Nephron progenitor cell (in vitro differentiated cells): ENCODE results near the gene NEK7.

Source experiments
- DNase-seq: peaks from one replicate; pipeline ENCODE4 v3.0.0; 2021
- H3K27ac Mint-ChIP-seq: 2 replicates; pipeline ENCODE4 v1.8.0; 2021; ENCODE audit warnings: mild to moderate bottlenecking, moderate library complexity, mixed read lengths
- H3K27me3 Mint-ChIP-seq: 2 replicates; pipeline ENCODE4 v1.8.0; 2021; ENCODE audit warnings: mild to moderate bottlenecking, low read depth, mixed read lengths; ENCODE audit not compliant: poor library complexity
- H3K36me3 Mint-ChIP-seq: 2 replicates; pipeline ENCODE4 v1.8.0; 2021; ENCODE audit warnings: low read depth, mixed read lengths
- H3K4me1 Mint-ChIP-seq: 2 replicates; pipeline ENCODE4 v1.8.0; 2021; ENCODE audit warnings: mixed read lengths
- H3K4me3 Mint-ChIP-seq: 2 replicates; pipeline ENCODE4 v1.8.0; 2021; ENCODE audit warnings: mild to moderate bottlenecking, moderate library complexity, mixed read lengths
- H3K9me3 Mint-ChIP-seq: 2 replicates; pipeline ENCODE4 v1.8.0; 2021; ENCODE audit warnings: mild to moderate bottlenecking, moderate library complexity, mixed read lengths
- CTCF ChIP-seq: fragments of 200-600 bp; sonication (generic); IDR thresholded peaks from 2 replicates; pipeline ENCODE4 v1.5.0; 2021; ENCODE audit warnings: antibody characterized with exemption

NEK7 gene

GRCh38 chr1:198330982-198331615, 174.3 kb downstream of the NEK7 start:
- H3K36me3 Mint-ChIP-seq, result no peaks in the 10 kb centered on the region
- no peak overlapping the region for H3K4me3 Mint-ChIP-seq
- no peak for DNase-seq
- no peaks in the 10 kb centered on the region for H3K4me1 Mint-ChIP-seq
- H3K27ac Mint-ChIP-seq, result no peak overlapping the region
- H3K27me3 Mint-ChIP-seq, result peaks cover 6% of the 10 kb centered on the region
- no peak for TF ChIP-seq CTCF
- no peaks in the 10 kb centered on the region for H3K9me3 Mint-ChIP-seq

- no peak for TF ChIP-seq CTCF
- no peak for DNase-seq
- Mint-ChIP-seq H3K9me3 (no peaks in the 10 kb centered on the region), H3K4me1 (no peaks in the 10 kb centered on the region), H3K36me3 (no peaks in the 10 kb centered on the region), H3K4me3 (no peak overlapping the region), H3K27ac (no peak overlapping the region), H3K27me3 (peaks cover 9% of the 10 kb centered on the region)
These were observed 176.9 kb downstream of the NEK7 start for GRCh38 chr1:198333744-198334143.

GRCh38 chr1:198335663-198336062, 178.9 kb downstream of the NEK7 start:
- no peak overlapping the region for H3K4me3 Mint-ChIP-seq
- peaks cover 6% of the 10 kb centered on the region for H3K27me3 Mint-ChIP-seq
- H3K9me3 Mint-ChIP-seq, result no peaks in the 10 kb centered on the region
- no peak for TF ChIP-seq CTCF
- no peaks in the 10 kb centered on the region for H3K4me1 Mint-ChIP-seq
- H3K27ac Mint-ChIP-seq, result no peak overlapping the region
- DNase-seq, result no peak
- H3K36me3 Mint-ChIP-seq, result no peaks in the 10 kb centered on the region

GRCh38 chr1:198337886-198338285, 181.1 kb downstream of the NEK7 start:
- Mint-ChIP-seq H3K4me1 (no peaks in the 10 kb centered on the region), H3K9me3 (no peaks in the 10 kb centered on the region), H3K27ac (no peak overlapping the region), H3K36me3 (no peaks in the 10 kb centered on the region), H3K4me3 (no peak overlapping the region), H3K27me3 (peaks cover 3% of the 10 kb centered on the region)
- DNase-seq, result no peak
- no peak for TF ChIP-seq CTCF

GRCh38 chr1:198340139-198340538, 183.3 kb downstream of the NEK7 start:
- no peaks in the 10 kb centered on the region for H3K36me3 Mint-ChIP-seq
- no peak for DNase-seq
- no peak overlapping the region for H3K4me3 Mint-ChIP-seq
- no peaks in the 10 kb centered on the region for H3K4me1 Mint-ChIP-seq
- peaks cover 3% of the 10 kb centered on the region for H3K27me3 Mint-ChIP-seq
- no peaks in the 10 kb centered on the region for H3K9me3 Mint-ChIP-seq
- no peak for TF ChIP-seq CTCF
- H3K27ac Mint-ChIP-seq, result no peak overlapping the region

- no peaks in the 10 kb centered on the region for H3K9me3 Mint-ChIP-seq
- TF ChIP-seq CTCF, result no peak
- H3K27ac Mint-ChIP-seq, result no peak overlapping the region
- no peaks in the 10 kb centered on the region for H3K27me3 Mint-ChIP-seq
- DNase-seq, result no peak
- H3K4me1 Mint-ChIP-seq, result no peaks in the 10 kb centered on the region
- H3K4me3 Mint-ChIP-seq, result no peak overlapping the region
- H3K36me3 Mint-ChIP-seq, result no peaks in the 10 kb centered on the region
These were observed 189.4 kb downstream of the NEK7 start for GRCh38 chr1:198346178-198346577.
